PC-9 (cell line): ENCODE results near the gene MTLN.

ENCODE experiments used
- CTCF ChIP-seq: fragments of 200-600 bp; sonication (generic); conservative IDR thresholded peaks from 2 replicates; pipeline ENCODE4 v1.6.1; 2017; ENCODE audit warnings: mixed run types, antibody characterized with exemption, mild to moderate bottlenecking, moderate library complexity
- EZH2 ChIP-seq: fragments of 200-600 bp; sonication (generic); IDR thresholded peaks from 2 replicates; pipeline ENCODE4 v1.8.0; 2017; ENCODE audit warnings: antibody characterized with exemption, low read depth

- TF ChIP-seq CTCF (no peak), EZH2 (no peak)
These were observed 6.5 kb downstream of the MTLN start for GRCh38 chr2:110205660-110206455.
